ENCODE measurements around the gene CDH4. TPM values are rescaled to one million over a fixed set of nuclear protein-coding genes. Genes with fewer than 3 reads are reported as not detected.

The CDH4 gene
- total and polyA plus RNA-seq, 9 of the 15 experiments (the other 6 are each of a cell fraction or from before 2014, with no cell fraction given) = 0.04 TPM; not detected in 8

- Histone ChIP-seq H3K79me2 (ENCODE audit: control insufficient read depth, insufficient read depth, low read length) (no peaks in the 10 kb centered on the region), H3K4me3 (no peak overlapping the region), H3K27me3 (ENCODE audit: control insufficient read depth in 2 of 2, insufficient read depth in 2 of 2, low read length in 2 of 2) (no peaks in the 10 kb centered on the region), H3K4me1 (replicated peaks in 1 of 2; ENCODE audit: control insufficient read depth in 2 of 2, insufficient read depth in 2 of 2, low read length in 2 of 2) (no peaks in the 10 kb centered on the region), H2AFZ (ENCODE audit: low read depth, low read length) (no peak overlapping the region), H3K4me2 (ENCODE audit: insufficient read depth, low read length) (no peak overlapping the region), H3K9me1 (ENCODE audit: control insufficient read depth, insufficient read depth, low read length) (no peaks in the 10 kb centered on the region), H4K20me1 (replicated peaks; ENCODE audit: control insufficient read depth, insufficient read depth, low read length) (no peaks in the 10 kb centered on the region; the same call in 1 of the 2 replicates), H3K9ac (ENCODE audit: insufficient read depth in 1 of 2, low read depth in 2 of 2, low read length in 2 of 2) (no peak overlapping the region), H3K9me3 (replicated peaks; ENCODE audit: control insufficient read depth, insufficient read depth, low read depth, low read length) (no peaks in the 10 kb centered on the region), H3K27ac (ENCODE audit: extremely low read depth, low read depth, low read length) (no peak overlapping the region), H3K36me3 (ENCODE audit: control insufficient read depth, insufficient read depth, low read length) (no peaks in the 10 kb centered on the region)
- in situ Hi-C loops (cut with MboI) = no loop called here
- POLR2A ChIA-PET = no interaction called here
- WGBS (ENCODE audit: insufficient coverage, low coverage, missing lambda C conversion rate) = 2% methylated on average over 5 of the region's 5 CpGs
- TF ChIP-seq RFX1 (IDR thresholded peaks at IDR 0.05) (peak; percentile 20; the same call in 1 of the 2 replicates), CREBBP (IDR thresholded peaks at IDR 0.05; ENCODE audit: low read depth, low read length) (no peak)
- BruUV-seq (replicated peaks) = no TSS peak
- CTCF ChIA-PET (ENCODE audit: low intra/inter-chr PET ratio) = no interaction called here
- DNase-seq (ENCODE audit: extremely low read depth in 1 of 4, low spot score in 3 of 4) (no peak), ATAC-seq (no peak), FAIRE-seq (no peak)
- intact Hi-C loops (cut with micrococcal nuclease) = no loop called here
These were observed 48.7 kb upstream of the CDH4 start for GRCh38 chr20:61203320-61203719.

GRCh38 chr20:61204206-61204605, 47.9 kb upstream of the CDH4 start:
- Histone ChIP-seq H3K27ac (ENCODE audit: extremely low read depth, low read depth, low read length) (no peak overlapping the region), H3K4me1 (replicated peaks in 1 of 2; ENCODE audit: control insufficient read depth in 2 of 2, insufficient read depth in 2 of 2, low read length in 2 of 2) (no peaks in the 10 kb centered on the region), H3K9me1 (ENCODE audit: control insufficient read depth, insufficient read depth, low read length) (no peaks in the 10 kb centered on the region), H3K27me3 (ENCODE audit: control insufficient read depth in 2 of 2, insufficient read depth in 2 of 2, low read length in 2 of 2) (no peaks in the 10 kb centered on the region), H3K4me2 (ENCODE audit: insufficient read depth, low read length) (no peak overlapping the region), H3K36me3 (ENCODE audit: control insufficient read depth, insufficient read depth, low read length) (no peaks in the 10 kb centered on the region), H3K9ac (ENCODE audit: insufficient read depth in 1 of 2, low read depth in 2 of 2, low read length in 2 of 2) (no peak overlapping the region), H2AFZ (ENCODE audit: low read depth, low read length) (no peak overlapping the region), H3K4me3 (no peak overlapping the region), H3K79me2 (ENCODE audit: control insufficient read depth, insufficient read depth, low read length) (no peaks in the 10 kb centered on the region), H4K20me1 (replicated peaks; ENCODE audit: control insufficient read depth, insufficient read depth, low read length) (no peaks in the 10 kb centered on the region; the same call in 1 of the 2 replicates), H3K9me3 (replicated peaks; ENCODE audit: control insufficient read depth, insufficient read depth, low read depth, low read length) (no peaks in the 10 kb centered on the region)
- TF ChIP-seq HBP1 (CRISPR knock-in tag; IDR thresholded peaks at IDR 0.05) (no peak), ZNF324 (CRISPR knock-in tag; IDR thresholded peaks at IDR 0.05) (no peak)
- no TSS peak for BruUV-seq (replicated peaks)
- CTCF ChIA-PET (ENCODE audit: low intra/inter-chr PET ratio) = no interaction called here
- intact Hi-C loops (cut with micrococcal nuclease) (no loop called here), in situ Hi-C loops (cut with MboI) (no loop called here)
- no peak for ATAC-seq
- FAIRE-seq = no peak
- POLR2A ChIA-PET = interaction anchor here (1.1 kb wide), 1 partner anchor 12 kb away, joined by 3 read pairs; no protein-coding TSS in a partner anchor
- under 1% methylated on average over 8 of the region's 8 CpGs for WGBS (ENCODE audit: insufficient coverage, low coverage, missing lambda C conversion rate)
- DNase-seq (ENCODE audit: extremely low read depth in 1 of 4, low spot score in 3 of 4) = no peak
